Activated naive CD8-positive, alpha-beta T cell treated with anti-CD3 and anti-CD28 coated beads, Interleukin-2, amount 50 U/mL, for 16 hours (primary cell): ENCODE results near the gene GMPPA.
A peak's percentile ranks its signal among the peaks of the same experiment; 100 is the strongest.

Source experiments
- DNase-seq: peaks from one replicate; pipeline ENCODE4 v3.0.0-alpha.2; 2020; ENCODE audit warnings: low read depth, low spot score

The GMPPA gene

DNA sequence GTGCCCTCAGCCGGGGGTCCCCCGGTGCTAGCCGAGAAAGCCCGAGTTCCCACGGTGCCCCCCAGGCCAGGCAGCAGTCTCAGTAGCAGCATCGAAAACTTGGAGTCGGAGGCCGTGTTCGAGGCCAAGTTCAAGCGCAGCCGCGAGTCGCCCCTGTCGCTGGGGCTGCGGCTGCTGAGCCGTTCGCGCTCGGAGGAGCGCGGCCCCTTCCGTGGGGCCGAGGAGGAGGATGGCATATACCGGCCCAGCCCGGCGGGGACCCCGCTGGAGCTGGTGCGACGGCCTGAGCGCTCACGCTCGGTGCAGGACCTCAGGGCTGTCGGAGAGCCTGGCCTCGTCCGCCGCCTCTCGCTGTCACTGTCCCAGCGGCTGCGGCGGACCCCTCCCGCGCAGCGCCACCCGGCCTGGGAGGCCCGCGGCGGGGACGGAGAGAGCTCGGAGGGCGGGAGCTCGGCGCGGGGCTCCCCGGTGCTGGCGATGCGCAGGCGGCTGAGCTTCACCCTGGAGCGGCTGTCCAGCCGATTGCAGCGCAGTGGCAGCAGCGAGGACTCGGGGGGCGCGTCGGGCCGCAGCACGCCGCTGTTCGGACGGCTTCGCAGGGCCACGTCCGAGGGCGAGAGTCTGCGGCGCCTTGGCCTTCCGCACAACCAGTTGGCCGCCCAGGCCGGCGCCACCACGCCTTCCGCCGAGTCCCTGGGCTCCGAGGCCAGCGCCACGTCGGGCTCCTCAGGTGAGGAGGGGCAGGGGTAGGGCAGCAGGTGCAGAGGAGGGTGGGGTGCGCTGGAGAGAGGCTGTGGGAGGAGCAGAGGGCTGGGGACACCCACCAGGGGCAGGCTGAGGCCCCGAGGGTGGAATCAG lies 14.1 kb upstream of the GMPPA start:
- no peak for DNase-seq

DNA sequence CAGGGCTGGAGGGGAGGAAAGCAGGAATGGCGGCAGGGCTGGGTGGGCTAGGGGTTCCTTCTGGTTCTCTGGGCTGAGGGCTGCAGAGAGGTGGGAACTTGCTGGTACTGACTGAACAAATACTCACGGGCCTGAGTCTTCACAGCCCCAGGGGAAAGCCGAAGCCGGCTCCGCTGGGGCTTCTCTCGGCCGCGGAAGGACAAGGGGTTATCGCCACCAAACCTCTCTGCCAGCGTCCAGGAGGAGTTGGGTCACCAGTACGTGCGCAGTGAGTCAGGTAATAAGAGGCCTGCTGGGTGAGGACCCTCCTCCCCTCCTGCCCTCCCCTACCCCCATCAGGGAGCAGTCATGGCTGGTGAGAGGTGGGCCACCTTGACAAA lies 13.5 kb upstream of the GMPPA start:
- no peak for DNase-seq

DNA sequence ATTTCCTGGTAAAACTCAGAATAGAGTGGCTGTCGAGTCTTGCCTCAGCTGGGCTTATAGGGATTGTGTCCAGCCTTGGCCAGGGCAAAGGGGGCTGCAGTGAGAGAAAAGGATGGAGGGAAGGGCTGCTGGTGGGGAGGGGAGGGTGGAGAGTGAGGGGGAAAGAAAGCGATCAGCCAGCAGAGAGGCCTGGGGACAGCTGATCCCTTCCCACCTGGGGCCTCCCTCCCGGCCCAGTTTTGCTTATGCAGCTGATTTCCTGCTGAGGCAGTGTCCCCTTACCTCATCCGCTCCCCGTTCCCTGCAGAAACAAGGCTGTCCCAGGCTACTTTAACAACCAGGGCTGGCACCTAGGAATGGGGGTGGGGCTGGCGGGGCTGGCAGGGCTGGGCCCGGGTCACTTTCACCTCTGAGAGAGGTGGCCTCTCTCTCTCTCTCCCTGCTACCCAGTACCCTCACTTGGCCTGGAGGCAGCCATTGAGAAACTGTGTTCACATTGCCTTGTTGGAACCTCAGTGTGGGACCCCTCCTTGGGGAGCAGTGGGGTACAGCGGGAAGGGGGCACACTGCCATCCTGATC lies 12.2 kb upstream of the GMPPA start:
- no peak for DNase-seq

DNA sequence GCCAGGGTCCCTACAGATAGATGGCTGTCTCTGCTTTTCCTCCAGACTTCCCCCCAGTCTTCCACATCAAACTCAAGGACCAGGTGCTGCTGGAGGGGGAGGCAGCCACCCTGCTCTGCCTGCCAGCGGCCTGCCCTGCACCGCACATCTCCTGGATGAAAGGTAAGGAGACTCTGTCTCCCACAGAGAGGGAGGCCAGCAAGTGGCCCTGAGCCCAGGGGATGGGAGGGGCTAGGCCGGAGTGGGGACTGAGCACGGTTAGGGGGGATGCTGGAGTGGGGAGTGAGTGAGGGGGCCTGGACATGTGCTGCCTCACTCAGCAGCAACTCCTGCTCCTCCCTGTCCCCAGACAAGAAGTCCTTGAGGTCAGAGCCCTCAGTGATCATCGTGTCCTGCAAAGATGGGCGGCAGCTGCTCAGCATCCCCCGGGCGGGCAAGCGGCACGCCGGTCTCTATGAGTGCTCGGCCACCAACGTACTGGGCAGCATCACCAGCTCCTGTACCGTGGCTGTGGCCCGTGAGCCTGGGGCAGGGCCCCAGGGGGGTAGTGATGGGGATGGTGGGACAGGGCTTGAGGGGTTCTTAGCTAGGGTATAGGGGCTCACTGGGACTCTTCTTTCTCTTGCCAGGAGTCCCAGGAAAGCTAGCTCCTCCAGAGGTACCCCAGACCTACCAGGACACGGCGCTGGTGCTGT lies 10.4 kb upstream of the GMPPA start:
- no peak for DNase-seq

DNA sequence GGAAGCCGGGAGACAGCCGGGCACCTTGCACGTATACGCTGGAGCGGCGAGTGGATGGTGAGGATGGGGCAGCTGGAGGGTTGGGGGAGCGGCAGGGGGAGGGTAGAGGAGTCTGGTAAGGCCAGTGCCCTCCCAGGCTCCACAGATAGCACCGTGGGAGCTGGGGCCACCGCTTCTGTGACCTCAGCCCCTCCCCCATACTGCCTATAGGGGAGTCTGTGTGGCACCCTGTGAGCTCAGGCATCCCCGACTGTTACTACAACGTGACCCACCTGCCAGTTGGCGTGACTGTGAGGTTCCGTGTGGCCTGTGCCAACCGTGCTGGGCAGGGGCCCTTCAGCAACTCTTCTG lies 9.9 kb upstream of the GMPPA start:
- DNase-seq = no peak

DNA sequence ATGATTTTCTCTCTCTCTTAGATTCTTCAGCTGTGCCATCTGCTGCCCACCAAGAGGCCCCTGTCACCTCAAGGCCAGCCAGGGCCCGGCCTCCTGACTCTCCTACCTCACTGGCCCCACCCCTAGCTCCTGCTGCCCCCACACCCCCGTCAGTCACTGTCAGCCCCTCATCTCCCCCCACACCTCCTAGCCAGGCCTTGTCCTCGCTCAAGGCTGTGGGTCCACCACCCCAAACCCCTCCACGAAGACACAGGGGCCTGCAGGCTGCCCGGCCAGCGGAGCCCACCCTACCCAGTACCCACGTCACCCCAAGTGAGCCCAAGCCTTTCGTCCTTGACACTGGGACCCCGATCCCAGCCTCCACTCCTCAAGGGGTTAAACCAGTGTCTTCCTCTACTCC lies 9.4 kb upstream of the GMPPA start:
- DNase-seq = no peak

DNA sequence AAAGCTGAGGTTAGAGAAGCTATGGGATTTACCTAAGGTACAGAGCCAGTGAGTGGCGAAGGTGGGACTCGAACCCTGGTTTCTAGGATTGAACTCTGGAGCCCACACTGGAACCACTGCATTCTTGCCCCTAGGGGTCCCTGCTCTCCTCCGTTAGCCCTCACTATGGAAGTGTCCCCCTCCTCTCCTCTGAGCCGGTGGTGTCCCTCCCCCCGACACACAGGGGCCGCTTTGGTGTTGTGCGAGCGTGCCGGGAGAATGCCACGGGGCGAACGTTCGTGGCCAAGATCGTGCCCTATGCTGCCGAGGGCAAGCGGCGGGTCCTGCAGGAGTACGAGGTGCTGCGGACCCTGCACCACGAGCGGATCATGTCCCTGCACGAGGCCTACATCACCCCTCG lies 8.5 kb upstream of the GMPPA start:
- no peak for DNase-seq

DNA sequence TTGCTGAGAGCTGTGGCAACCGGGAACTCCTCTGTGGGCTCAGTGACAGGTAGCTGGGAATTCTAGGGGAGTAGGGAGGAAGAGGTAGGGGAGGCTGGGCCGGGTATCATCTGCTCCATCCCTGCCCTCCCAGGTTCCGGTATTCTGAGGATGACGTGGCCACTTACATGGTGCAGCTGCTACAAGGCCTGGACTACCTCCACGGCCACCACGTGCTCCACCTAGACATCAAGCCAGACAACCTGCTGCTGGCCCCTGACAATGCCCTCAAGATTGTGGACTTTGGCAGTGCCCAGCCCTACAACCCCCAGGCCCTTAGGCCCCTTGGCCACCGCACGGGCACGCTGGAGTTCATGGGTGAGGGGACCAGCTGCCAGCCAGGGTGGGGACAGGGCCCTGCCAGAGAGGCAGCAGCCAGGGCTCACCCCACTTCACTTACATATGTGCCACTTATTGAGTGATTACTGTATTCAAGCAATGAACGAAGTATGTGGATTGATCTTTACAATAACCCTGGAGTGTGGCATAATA lies 8.0 kb upstream of the GMPPA start:
- no peak for DNase-seq

DNA sequence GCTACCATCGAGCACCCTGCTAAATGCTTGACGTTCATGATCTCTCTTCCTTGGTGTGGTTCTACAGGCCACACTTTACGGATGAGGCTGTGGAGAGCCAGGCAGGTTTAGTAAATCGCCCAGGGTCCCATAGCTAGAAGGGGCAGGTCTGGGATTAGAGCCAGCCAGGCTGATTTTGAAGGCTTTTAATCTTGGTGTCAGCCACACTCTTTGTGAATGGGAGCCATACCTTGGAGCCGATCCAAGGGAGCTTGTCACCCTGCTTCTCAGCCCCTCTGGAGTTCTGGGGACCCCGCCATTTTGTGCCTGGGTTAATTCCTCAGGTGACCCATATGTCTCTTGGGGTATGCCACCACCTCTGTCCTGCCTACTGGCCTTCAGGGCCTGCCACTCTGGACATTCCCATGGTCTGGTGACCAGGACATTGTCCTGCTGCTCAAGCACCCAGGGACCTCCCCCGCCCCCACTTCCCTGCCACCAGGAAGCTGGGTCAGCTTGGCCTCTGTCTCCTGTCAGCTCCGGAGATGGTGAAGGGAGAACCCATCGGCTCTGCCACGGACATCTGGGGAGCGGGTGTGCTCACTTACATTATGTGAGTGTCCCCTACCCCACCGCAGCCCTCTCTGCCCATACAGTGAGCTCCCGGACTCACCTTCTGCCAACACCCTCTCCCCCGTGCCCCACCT lies 7.3 kb upstream of the GMPPA start:
- no peak for DNase-seq

DNA sequence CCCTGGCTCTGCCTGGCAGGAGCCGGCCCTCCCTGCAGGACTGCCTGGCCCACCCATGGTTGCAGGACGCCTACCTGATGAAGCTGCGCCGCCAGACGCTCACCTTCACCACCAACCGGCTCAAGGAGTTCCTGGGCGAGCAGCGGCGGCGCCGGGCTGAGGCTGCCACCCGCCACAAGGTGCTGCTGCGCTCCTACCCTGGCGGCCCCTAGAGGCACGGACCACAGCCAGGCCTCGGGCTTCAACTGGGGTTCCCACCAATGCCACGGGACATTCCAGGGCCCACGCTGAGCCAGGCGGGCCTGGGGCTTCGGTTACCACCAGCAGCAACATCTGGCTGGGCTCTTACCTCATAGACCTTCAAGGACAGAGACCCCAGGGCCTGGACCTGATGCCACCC lies 6.1 kb upstream of the GMPPA start:
- DNase-seq = no peak

DNA sequence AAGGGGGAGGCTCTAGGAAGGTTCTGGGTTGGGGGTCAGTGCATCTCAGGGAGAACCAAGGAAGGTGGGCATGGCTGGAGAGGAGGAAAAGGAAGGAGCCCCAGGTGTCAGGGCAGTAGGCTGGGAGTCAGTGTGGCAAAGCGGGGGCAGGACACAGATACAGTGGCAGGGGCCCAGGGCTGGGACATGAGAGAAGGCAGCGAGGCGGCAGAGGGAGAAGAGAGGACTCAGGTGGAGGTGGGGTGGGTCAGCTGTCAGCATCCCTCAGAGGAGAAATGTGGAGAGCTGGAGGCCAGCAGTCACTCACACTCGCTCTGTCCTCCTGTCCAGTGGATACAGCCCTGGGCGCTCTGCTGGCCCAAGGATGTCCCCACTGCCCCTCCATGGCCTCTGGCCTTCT lies 5.6 kb upstream of the GMPPA start:
- DNase-seq = no peak

DNA sequence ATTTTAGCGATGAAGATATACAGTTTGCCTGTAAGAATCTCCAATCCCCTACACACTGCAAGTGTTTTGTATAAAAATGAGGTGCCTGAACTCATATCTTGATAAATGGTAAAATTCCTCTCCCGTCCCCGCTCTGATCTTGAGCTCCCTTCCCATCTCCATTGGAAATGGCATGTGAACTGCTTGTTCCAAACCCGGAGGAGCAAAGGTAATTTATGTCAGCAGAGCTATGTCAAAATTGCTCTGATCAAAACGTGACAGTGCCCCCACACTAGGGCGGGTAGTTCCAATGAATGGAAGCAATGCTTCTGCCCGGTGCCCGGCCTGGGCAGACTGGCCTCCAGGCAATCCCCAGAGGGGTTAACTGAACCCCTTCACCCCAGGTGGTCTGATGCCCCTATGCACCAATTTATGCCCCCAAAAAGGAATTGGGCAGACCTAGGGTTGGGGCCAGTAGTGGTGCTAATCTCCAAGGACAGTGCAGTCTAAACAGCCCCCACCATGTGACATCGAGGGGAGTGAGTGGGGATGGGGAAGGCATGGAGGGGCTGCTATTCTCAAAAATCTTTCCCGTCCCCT lies 3.6 kb upstream of the GMPPA start:
- DNase-seq = no peak

DNA sequence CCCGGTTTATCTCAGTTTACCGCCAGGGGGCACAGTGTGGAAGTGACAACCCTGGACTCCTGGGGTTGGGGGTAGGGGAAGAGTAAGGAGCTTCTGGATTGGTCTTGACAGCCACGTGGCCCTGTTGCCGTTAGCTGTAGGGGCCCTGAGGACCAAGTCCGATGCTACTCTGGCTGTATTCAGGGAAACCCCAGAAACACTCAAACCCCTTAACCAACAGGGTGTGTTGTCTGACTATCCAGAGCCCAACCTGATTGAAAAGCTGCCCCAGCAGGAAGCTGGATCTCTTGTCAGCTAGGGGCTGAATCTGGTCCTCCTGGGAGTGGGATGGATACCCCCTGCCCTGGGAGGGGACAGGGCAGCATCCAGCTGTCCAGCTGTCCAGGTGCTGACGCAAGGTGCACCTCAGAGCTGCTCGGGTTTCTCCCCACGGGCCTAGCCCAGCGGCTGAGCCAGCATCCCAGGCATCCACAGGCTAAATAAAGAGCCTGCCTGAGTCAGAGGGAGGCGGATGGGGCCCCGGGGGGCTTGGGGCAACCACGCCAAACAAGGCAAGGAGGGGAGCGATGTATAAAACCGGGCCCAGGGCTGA lies 3.1 kb upstream of the GMPPA start:
- peak; percentile 15 for DNase-seq

DNA sequence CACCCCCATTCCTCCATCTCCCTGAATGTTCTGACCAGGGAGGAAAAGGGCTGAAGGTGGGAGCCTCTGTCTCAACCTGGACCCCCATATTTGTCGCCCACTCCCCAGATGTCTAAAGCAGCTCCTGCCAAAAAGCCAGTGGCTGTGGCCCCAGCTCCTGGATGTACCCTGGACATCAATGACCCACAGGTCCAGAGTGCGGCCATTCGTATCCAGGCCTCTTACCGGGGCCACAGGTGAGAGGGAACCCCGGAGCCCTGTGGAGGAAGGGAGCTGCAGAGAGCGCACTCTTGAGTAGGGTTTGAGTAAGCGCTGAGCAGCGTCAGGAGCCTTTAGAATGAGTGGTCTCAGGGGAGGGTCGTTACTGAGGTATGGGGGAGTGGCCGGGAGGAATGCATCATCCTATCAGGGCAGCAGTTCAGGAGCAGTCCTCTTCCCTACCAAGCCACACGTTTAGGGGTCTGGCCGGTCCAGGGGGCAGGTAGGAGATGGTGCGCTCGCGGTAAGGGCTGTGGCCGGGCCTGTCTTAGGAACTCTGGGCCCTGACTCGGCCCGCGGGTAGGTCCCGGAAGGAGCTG lies 2.4 kb upstream of the GMPPA start:
- DNase-seq = no peak

DNA sequence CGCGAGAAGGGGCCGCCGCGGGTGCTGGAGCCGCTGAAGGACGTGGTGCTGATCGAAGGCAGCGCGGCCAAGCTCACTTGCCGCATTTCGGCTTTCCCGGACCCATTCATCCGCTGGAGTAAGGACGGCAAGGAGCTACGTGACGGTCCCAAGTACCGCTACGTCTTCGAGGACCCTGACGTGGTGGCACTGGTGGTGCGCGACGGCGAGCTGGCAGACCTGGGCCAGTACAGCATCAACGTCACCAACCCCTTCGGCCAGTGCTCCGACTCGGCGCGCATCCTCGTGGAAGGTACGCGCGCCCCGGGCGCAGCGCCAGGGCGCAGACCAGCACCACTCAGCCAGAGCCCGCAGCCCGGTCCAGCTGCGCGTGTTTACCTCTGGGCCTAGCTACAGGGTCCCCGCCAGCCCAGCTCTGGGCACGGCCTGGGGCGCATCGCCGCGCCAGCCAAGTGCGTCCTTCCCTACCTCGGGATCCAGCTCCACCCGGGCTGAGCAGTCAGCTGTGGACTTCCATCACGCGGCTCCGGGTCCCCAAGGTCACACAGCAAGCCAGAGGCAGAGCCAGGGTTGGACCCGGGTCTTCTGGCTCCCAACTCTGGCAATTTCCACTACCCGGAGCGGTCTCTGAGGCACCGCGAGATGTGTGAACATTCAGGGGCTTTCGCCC lies 1.7 kb upstream of the GMPPA start:
- no peak for DNase-seq

DNA sequence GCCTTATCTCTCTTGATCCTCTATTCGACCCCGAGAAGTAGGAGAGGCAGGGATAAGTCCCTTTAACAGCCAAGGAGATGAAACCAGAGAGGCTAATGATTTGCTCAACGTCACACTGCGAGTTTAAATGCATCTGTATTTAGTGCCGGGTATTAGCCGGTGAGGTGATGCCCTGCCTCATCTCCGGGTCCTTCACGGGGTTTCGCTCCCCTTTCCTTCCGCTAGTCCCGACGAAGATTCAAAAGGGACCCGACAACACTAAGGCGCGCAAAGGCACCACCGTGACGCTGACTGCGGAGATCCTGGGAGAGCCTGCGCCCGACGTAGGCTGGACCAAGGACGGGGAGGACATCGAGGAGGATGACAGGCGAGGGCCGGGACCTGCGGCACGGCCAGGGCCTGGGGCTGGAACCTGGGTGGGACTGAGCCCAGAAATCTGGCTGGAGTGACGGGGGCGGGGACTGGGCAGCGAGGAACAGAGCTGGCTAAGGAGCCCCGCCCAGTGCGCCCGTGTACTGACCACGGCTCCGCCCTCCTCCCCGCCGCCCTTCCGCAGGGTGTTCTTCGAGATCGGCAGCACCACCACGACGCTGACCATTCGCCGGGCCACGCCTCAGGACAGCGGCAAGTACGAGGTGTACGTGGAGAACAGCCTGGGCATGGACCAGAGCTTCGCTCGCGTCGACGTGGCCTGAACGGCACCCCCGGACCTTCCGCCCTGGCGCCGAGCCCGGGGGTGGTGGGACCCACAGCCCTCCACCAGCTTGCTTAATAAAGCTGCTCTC lies 1.0 kb upstream of the GMPPA start:
- DNase-seq = no peak

DNA sequence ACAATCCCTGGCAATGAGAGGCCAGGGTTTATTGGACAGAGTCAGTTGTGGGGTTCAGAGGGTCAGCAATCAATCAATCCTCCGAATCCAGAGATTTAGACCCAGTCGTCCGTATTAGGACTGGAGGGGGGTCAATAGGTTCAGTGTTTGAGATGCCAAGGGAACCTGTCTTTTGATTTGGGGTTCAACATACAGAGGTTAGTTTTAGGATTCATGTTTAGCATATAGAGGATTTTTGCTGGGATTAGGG lies 292 bp downstream of the GMPPA start:
- DNase-seq = no peak

DNA sequence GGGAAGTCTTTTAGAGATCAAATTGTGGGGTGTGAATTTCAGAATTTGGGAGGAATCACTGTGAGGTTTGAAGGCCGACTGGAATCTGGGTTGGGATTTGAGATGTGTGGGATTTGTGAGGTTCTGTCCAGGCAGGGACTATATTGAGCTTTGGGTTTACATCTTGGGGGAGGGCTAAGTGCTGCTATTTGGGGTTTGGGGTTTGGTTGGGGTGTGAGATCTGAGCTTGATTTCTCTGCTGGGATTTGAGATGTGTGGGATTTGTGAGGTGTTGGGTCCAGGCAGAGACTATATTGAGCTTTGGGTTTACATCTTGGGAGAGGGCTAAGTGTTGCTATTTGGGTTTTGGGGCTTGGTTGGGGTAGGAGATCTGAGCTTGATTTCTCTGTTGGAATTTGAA lies 864 bp downstream of the GMPPA start:
- no peak for DNase-seq

DNA sequence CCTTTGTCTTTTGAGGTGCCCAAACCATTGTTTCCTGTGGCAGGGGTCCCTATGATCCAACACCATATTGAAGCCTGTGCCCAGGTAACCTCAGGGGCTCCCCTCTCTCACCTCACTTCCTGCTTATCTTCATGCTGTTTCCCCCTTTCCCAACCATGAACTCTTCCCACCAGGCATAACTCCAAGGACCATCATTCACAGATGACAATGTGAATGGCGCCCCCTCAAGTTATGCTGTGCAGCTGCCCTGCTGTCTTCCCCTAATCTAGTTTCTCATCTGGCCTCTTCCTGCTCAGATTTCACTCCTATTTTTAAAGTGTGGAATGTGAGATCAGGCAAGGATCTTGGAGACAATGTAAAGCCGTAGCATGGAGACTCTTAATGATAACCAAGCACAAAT lies 1.4 kb downstream of the GMPPA start:
- DNase-seq = no peak

DNA sequence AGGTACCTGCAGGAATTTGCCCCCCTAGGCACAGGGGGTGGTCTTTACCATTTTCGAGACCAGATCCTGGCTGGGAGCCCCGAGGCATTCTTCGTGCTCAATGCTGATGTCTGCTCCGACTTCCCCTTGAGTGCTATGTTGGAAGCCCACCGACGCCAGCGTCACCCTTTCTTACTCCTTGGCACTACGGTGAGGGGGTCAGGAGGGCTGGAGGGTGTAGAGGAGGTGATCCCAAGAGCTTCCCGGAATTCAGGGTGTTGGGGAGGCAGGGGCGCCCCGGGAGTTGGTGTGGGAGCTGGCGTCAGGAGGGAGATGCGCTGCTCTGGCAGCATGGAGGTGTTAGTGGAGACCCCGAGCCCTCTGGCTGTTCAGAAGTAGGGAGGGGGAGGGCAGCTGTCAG lies 3.2 kb downstream of the GMPPA start:
- DNase-seq = no peak
